Chondrocyte (in vitro differentiated cells): ENCODE data around the gene TC2N. TPM values are rescaled to one million over a fixed set of nuclear protein-coding genes. Genes with fewer than 3 reads are reported as not detected.
"Not testable (repeated sequence)": the region's sequence is repeated elsewhere in the genome, so short reads cannot be mapped to it uniquely, and the experiment has no call there.

Experiments used
- DNase-seq: peaks from one replicate; pipeline ENCODE4 v3.0.0; 2021; ENCODE audit warnings: mixed read lengths, low spot score
- H3K27ac Mint-ChIP-seq: one replicate; pipeline ENCODE4 v1.8.0; 2021; ENCODE audit warnings: mild to moderate bottlenecking, moderate library complexity, mixed read lengths; ENCODE audit not compliant: unreplicated experiment
- H3K27me3 Mint-ChIP-seq: 2 replicates; pipeline ENCODE4 v1.8.0; 2021; ENCODE audit warnings: low read depth, mixed read lengths
- H3K36me3 Mint-ChIP-seq: 2 replicates; pipeline ENCODE4 v1.8.0; 2021; ENCODE audit warnings: low read depth, mixed read lengths
- H3K4me1 Mint-ChIP-seq: 2 replicates; pipeline ENCODE4 v1.8.0; 2021; ENCODE audit warnings: low read depth, mild to moderate bottlenecking, mixed read lengths
- H3K4me3 Mint-ChIP-seq: one replicate; pipeline ENCODE4 v1.8.0; 2021; ENCODE audit warnings: mild to moderate bottlenecking, moderate library complexity, mixed read lengths; ENCODE audit not compliant: unreplicated experiment
- H3K9me3 Mint-ChIP-seq: 2 replicates; pipeline ENCODE4 v1.8.0; 2021; ENCODE audit warnings: low read depth, mixed read lengths
- total RNA-seq: library from RNA; stranded (reverse); gene quantifications from 3 replicates; pipeline ENCODE4 v1.2.1, GENCODE V29; 2021
- TF ChIP-seq, protein P1 (sequence below): fragments of 200-600 bp; sonication (generic); IDR thresholded peaks from 2 replicates; pipeline ENCODE4 v1.5.0; 2021; ENCODE audit warnings: antibody characterized with exemption, mild to moderate bottlenecking, moderate library complexity

TC2N gene
- total RNA-seq, 1 donor from 2014 or later: 11.2 TPM

DNA sequence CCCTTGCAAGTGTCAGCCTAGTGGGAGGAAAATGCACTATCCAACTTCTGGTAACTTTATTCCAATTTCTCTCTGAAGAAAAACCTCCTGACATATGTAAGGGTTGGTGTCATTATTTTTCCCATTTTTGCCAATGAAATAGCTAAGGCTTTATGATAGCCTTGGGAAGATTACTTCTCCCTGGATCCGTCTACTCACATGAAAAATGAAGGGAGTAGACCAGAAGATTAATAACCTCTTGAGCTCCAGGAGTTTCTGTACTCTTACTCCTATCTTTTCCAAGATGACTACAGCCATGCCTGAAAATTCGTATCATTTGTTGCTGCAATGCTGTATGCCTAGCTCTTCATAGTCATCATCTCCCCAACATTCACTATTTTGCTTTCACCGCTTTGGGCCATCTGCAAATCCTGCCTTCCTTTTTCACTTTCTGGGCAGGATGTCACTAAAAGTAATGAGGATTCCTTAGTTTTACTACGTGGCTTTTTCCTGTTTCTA, 18.8 kb downstream of the TC2N start:
- TF ChIP-seq, protein P1, sequence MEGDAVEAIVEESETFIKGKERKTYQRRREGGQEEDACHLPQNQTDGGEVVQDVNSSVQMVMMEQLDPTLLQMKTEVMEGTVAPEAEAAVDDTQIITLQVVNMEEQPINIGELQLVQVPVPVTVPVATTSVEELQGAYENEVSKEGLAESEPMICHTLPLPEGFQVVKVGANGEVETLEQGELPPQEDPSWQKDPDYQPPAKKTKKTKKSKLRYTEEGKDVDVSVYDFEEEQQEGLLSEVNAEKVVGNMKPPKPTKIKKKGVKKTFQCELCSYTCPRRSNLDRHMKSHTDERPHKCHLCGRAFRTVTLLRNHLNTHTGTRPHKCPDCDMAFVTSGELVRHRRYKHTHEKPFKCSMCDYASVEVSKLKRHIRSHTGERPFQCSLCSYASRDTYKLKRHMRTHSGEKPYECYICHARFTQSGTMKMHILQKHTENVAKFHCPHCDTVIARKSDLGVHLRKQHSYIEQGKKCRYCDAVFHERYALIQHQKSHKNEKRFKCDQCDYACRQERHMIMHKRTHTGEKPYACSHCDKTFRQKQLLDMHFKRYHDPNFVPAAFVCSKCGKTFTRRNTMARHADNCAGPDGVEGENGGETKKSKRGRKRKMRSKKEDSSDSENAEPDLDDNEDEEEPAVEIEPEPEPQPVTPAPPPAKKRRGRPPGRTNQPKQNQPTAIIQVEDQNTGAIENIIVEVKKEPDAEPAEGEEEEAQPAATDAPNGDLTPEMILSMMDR: no peak
- H3K27ac Mint-ChIP-seq: no peak overlapping the region

DNA sequence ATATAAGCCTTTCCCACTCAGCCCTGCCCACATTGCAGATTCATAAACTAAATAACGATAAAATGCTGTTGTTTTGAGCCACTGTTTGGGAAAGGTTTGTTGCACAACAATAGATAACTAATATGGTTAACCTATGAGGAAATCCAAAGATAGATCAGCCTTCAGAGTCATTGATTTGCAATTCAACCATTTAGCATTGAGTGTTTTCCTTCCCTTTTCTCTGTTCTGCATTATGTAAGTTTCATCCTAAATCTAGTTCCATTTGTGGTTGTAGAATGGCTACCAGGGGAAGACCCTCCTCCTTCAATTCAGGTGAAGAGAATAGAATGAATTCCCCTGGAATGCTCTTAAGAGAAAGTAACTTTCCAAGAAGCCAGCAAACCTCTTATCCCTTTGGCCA, 19.6 kb downstream of the TC2N start:
- peaks cover 7% of the 10 kb centered on the region for H3K4me1 Mint-ChIP-seq
- TF ChIP-seq, protein P1: no peak

More for the DNA sequence above, 18.8 kb downstream of the TC2N start:
- Mint-ChIP-seq H3K4me1 (peaks cover 7% of the 10 kb centered on the region), H3K9me3 (no peaks in the 10 kb centered on the region), H3K27me3 (no peaks in the 10 kb centered on the region), H3K4me3 (no peak overlapping the region), H3K36me3 (peaks cover 9% of the 10 kb centered on the region)
- DNase-seq: no peak

DNA sequence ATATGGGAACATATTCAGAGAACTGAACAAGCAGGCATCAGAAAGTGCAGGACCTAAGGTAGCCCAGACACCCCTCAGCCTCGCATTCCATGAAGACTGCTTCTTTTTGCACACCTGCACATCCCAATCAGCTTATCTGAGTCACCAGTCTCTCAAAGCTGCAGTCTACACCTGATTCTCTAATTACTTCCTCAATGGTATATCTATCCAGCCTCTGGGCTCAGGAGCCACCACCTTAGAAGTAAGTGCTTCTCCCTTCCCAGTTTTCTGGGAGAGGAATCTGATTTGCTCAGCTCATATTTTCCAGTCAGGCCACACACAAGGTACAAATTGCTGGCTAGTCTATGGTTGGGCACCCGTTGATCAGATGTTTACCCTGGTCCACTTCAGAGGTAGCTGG, 21.7 kb downstream of the TC2N start:
- H3K27me3 Mint-ChIP-seq: no peaks in the 10 kb centered on the region
- H3K27ac Mint-ChIP-seq: no peak overlapping the region
- no peak for DNase-seq
- no peaks in the 10 kb centered on the region for H3K9me3 Mint-ChIP-seq
- H3K4me1 Mint-ChIP-seq: peaks cover 4% of the 10 kb centered on the region
- H3K4me3 Mint-ChIP-seq: no peak overlapping the region
- TF ChIP-seq, protein P1: no peak
- peaks cover 7% of the 10 kb centered on the region for H3K36me3 Mint-ChIP-seq

More for the DNA sequence above, 19.6 kb downstream of the TC2N start:
- no peaks in the 10 kb centered on the region for H3K27me3 Mint-ChIP-seq
- H3K4me3 Mint-ChIP-seq: no peak overlapping the region
- no peak for DNase-seq
- H3K9me3 Mint-ChIP-seq: no peaks in the 10 kb centered on the region
- H3K27ac Mint-ChIP-seq: no peak overlapping the region
- H3K36me3 Mint-ChIP-seq: peaks cover 9% of the 10 kb centered on the region

- H3K4me1 Mint-ChIP-seq, DNase-seq, H3K27me3 Mint-ChIP-seq, H3K36me3 Mint-ChIP-seq, H3K9me3 Mint-ChIP-seq, H3K4me3 Mint-ChIP-seq, H3K27ac Mint-ChIP-seq: not testable (repeated sequence)
These were observed 22.3 kb downstream of the TC2N start for GRCh38 chr14:91845056-91845455.

DNA sequence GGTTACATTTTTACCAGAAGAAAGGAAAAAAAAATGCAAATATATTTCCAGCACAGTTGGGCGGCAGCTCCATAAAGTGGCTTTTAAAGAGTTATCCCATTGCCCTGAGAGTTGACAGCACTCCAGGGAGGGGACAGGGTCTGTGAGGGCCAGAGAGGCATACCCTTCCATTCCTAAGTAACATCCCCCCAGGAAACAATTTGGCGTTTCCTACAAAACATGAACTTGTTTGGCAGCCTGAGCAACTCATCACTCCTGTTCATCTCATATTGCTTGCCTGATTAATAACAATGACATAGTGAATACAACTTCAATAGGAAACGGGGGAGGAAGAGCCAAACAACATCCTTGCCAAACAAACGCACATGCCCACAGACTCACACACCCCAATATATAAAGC, 23.3 kb downstream of the TC2N start:
- no peaks in the 10 kb centered on the region for H3K9me3 Mint-ChIP-seq
- H3K36me3 Mint-ChIP-seq: peaks cover 9% of the 10 kb centered on the region
- peaks cover 4% of the 10 kb centered on the region for H3K4me1 Mint-ChIP-seq

GRCh38 chr14:91843437-91843836, 23.9 kb downstream of the TC2N start:
- no peak for DNase-seq
- Mint-ChIP-seq H3K9me3 (no peaks in the 10 kb centered on the region), H3K36me3 (peaks cover 8% of the 10 kb centered on the region), H3K27ac (no peak overlapping the region), H3K27me3 (peaks cover 3% of the 10 kb centered on the region), H3K4me1 (peaks cover 4% of the 10 kb centered on the region), H3K4me3 (no peak overlapping the region)
- TF ChIP-seq, protein P1: no peak

More for the DNA sequence above, 23.3 kb downstream of the TC2N start:
- TF ChIP-seq, protein P1: no peak
- no peak overlapping the region for H3K4me3 Mint-ChIP-seq
- H3K27ac Mint-ChIP-seq: no peak overlapping the region
- DNase-seq: no peak
- peaks cover 3% of the 10 kb centered on the region for H3K27me3 Mint-ChIP-seq
